GM23338 (cell line): ENCODE results near the gene SDHAF1. TPM values are rescaled to one million over a fixed set of nuclear protein-coding genes. Genes with fewer than 3 reads are reported as not detected.
A peak's percentile ranks its signal among the peaks of the same experiment; 100 is the strongest.

ENCODE experiments used
- ATAC-seq: fragments of 200-7000 bp; cut with Tn5 transposase; 3 replicates; pipeline ENCODE4 v1.9.1; 2020
- DNase-seq: peaks from one replicate; pipeline ENCODE4 v3.0.0-alpha.2; 2015; ENCODE audit warnings: low spot score
- H2AFZ ChIP-seq: fragments of 200-600 bp; sonication (generic); 2 replicates; pipeline ENCODE4 v1.8.0; 2016; ENCODE audit warnings: antibody characterized with exemption, mild to moderate bottlenecking, moderate library complexity
- H3F3A ChIP-seq: fragments of 200-600 bp; sonication (generic); replicated peaks from 2 replicates; pipeline ENCODE4 v1.8.0; 2017; ENCODE audit warnings: antibody characterized with exemption, mixed run types, low read depth
- H3K27ac ChIP-seq: fragments of 200-600 bp; sonication (generic); 2 replicates; pipeline ENCODE4 v1.6.1; 2016; ENCODE audit warnings: low read depth
- H3K27me3 ChIP-seq: fragments of 200-600 bp; sonication (generic); 2 replicates; pipeline ENCODE4 v1.8.0; 2016; ENCODE audit warnings: mild to moderate bottlenecking, mixed run types, moderate library complexity; ENCODE audit not compliant: insufficient read depth
- H3K36me3 ChIP-seq: fragments of 200-600 bp; sonication (generic); 2 replicates; pipeline ENCODE4 v1.8.0; 2016; ENCODE audit warnings: mild to moderate bottlenecking; ENCODE audit not compliant: insufficient read depth
- H3K4me1 ChIP-seq: fragments of 200-600 bp; sonication (generic); 2 replicates; pipeline ENCODE4 v1.8.0; 2016; ENCODE audit warnings: mild to moderate bottlenecking, moderate library complexity; ENCODE audit not compliant: insufficient read depth
- H3K4me2 ChIP-seq: fragments of 200-600 bp; sonication (generic); 2 replicates; pipeline ENCODE4 v1.7.1; 2017; ENCODE audit warnings: mixed run types
- H3K4me3 ChIP-seq: fragments of 200-600 bp; sonication (generic); 2 replicates; pipeline ENCODE4 v1.6.1; 2016; ENCODE audit warnings: mixed run types
- H3K79me2 ChIP-seq: fragments of 200-600 bp; sonication (generic); replicated peaks from 2 replicates; pipeline ENCODE4 v1.8.0; 2017; ENCODE audit warnings: mild to moderate bottlenecking; ENCODE audit not compliant: insufficient read depth
- H3K9me2 ChIP-seq: fragments of 200-600 bp; sonication (generic); 2 replicates; pipeline ENCODE4 v1.8.0; 2017; ENCODE audit not compliant: insufficient read depth
- H4K20me1 ChIP-seq: fragments of 200-600 bp; sonication (generic); replicated peaks from 2 replicates; pipeline ENCODE4 v1.8.0; 2017; ENCODE audit warnings: mild to moderate bottlenecking; ENCODE audit not compliant: insufficient read depth
- H3K27ac Mint-ChIP-seq: 2 replicates; pipeline ENCODE4 v1.8.0; 2020; ENCODE audit warnings: inconsistent platforms, mild to moderate bottlenecking, moderate library complexity, mixed read lengths
- H3K27me3 Mint-ChIP-seq: 3 replicates; pipeline ENCODE4 v1.8.0; 2022; ENCODE audit warnings: low read depth, mild to moderate bottlenecking, moderate library complexity, mixed read lengths, inconsistent platforms; ENCODE audit not compliant: insufficient read depth, poor library complexity
- H3K36me3 Mint-ChIP-seq: 3 replicates; pipeline ENCODE4 v1.8.0; 2021; ENCODE audit warnings: low read depth, mild to moderate bottlenecking, inconsistent platforms, moderate library complexity, mixed read lengths
- H3K4me1 Mint-ChIP-seq: 3 replicates; pipeline ENCODE4 v1.8.0; 2020; ENCODE audit warnings: mild to moderate bottlenecking, inconsistent platforms, mixed read lengths
- H3K4me3 Mint-ChIP-seq: 3 replicates; pipeline ENCODE4 v1.8.0; 2021; ENCODE audit warnings: moderate library complexity, mild to moderate bottlenecking, inconsistent platforms, mixed read lengths
- H3K9me3 Mint-ChIP-seq: 3 replicates; pipeline ENCODE4 v1.8.0; 2020; ENCODE audit warnings: moderate library complexity, mild to moderate bottlenecking, inconsistent platforms, mixed read lengths
- CREB1 ChIP-seq: fragments of 250-450 bp; sonication (Bioruptor Pico); IDR thresholded peaks from 2 replicates; pipeline ENCODE4 v1.5.0; 2020; ENCODE audit warnings: low read depth, mild to moderate bottlenecking, moderate library complexity
- EZH2 ChIP-seq: fragments of 200-600 bp; sonication (generic); IDR thresholded peaks from one replicate; pipeline ENCODE4 v1.8.0; 2017; ENCODE audit warnings: antibody characterized with exemption, mild to moderate bottlenecking, low read depth; ENCODE audit not compliant: unreplicated experiment
- EZH2phosphoT487 ChIP-seq: fragments of 200-600 bp; sonication (generic); IDR thresholded peaks from one replicate; pipeline ENCODE4 v1.8.1; 2018; ENCODE audit warnings: antibody characterized with exemption; ENCODE audit not compliant: unreplicated experiment
- JUNB ChIP-seq: IDR thresholded peaks from one replicate; pipeline ENCODE4 v1.6.1; 2016; ENCODE audit warnings: antibody characterized with exemption; ENCODE audit not compliant: unreplicated experiment
- NANOG ChIP-seq: IDR thresholded peaks from 2 replicates; pipeline ENCODE4 v1.6.1; 2016; ENCODE audit warnings: antibody characterized with exemption, borderline replicate concordance
- STAT1 ChIP-seq: IDR thresholded peaks from one replicate; pipeline ENCODE4 v1.6.1; 2016; ENCODE audit warnings: antibody characterized with exemption; ENCODE audit not compliant: unreplicated experiment
- ZNF114 ChIP-seq: fragments of 250-450 bp; sonication (Bioruptor Pico); IDR thresholded peaks from 2 replicates; pipeline ENCODE4 v1.5.0; 2020; ENCODE audit warnings: mild to moderate bottlenecking, moderate library complexity
- ZNF331 ChIP-seq: fragments of 250-450 bp; sonication (Bioruptor Pico); IDR thresholded peaks from 2 replicates; pipeline ENCODE4 v1.5.0; 2020; ENCODE audit warnings: low read depth, mild to moderate bottlenecking, moderate library complexity
- polyA plus RNA-seq: library from polyadenylated mRNA; unstranded; fragments of >200 nt; fragmentation: Nextera tagmentation; extraction: Ambion mirVana; gene quantifications from 2 replicates; pipeline ENCODE4 v1.2.1, GENCODE V29; 2016
- total RNA-seq: library from RNA; depleted of rRNA; stranded (reverse); fragments of >200 nt; shearing (Covaris generic); gene quantifications from 2 replicates; pipeline ENCODE4 v1.2.3, GENCODE V29; 2014
- TF ChIP-seq, protein P1 (sequence below): fragments of 250-450 bp; sonication (Bioruptor Pico); IDR thresholded peaks from 2 replicates; pipeline ENCODE4 v1.5.0; 2020; ENCODE audit warnings: mild to moderate bottlenecking, moderate library complexity
- TF ChIP-seq, protein P2 (sequence below), 2 experiments: fragments of 200-600 bp in 1 of 2; sonication (generic) in 1 of 2; conservative IDR thresholded peaks; 2 replicates each; pipeline versions ENCODE4 v1.5.1 to v1.6.1; 2016 to 2017; ENCODE audit warnings: antibody characterized with exemption in 2 of 2, low read depth in 2 of 2, mild to moderate bottlenecking in 2 of 2, moderate library complexity in 1 of 2

SDHAF1 gene
- total and polyA plus RNA-seq, 2 experiments from 2014 or later: 19.9 to 55.9 TPM

DNA sequence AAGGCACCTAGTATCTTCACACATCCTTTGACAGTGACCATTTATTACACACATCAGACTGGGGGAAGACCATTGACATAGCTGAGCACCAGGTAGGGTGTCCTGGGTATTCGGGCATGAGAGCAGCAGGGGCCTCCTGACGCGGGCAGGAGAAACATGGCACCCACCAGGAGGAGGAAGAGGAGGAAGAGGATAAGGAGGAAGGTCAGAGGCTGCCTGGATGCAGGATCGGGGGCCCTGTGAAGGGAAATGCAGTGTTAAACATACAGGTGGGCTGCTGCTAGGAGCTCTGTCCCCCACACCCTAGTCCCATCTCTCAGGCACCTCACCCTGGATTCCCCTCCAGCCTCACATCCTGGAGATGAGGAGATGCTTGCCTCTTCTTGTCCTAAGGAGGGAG lies 8.3 kb downstream of the SDHAF1 start (continued):
- TF ChIP-seq, protein P1, sequence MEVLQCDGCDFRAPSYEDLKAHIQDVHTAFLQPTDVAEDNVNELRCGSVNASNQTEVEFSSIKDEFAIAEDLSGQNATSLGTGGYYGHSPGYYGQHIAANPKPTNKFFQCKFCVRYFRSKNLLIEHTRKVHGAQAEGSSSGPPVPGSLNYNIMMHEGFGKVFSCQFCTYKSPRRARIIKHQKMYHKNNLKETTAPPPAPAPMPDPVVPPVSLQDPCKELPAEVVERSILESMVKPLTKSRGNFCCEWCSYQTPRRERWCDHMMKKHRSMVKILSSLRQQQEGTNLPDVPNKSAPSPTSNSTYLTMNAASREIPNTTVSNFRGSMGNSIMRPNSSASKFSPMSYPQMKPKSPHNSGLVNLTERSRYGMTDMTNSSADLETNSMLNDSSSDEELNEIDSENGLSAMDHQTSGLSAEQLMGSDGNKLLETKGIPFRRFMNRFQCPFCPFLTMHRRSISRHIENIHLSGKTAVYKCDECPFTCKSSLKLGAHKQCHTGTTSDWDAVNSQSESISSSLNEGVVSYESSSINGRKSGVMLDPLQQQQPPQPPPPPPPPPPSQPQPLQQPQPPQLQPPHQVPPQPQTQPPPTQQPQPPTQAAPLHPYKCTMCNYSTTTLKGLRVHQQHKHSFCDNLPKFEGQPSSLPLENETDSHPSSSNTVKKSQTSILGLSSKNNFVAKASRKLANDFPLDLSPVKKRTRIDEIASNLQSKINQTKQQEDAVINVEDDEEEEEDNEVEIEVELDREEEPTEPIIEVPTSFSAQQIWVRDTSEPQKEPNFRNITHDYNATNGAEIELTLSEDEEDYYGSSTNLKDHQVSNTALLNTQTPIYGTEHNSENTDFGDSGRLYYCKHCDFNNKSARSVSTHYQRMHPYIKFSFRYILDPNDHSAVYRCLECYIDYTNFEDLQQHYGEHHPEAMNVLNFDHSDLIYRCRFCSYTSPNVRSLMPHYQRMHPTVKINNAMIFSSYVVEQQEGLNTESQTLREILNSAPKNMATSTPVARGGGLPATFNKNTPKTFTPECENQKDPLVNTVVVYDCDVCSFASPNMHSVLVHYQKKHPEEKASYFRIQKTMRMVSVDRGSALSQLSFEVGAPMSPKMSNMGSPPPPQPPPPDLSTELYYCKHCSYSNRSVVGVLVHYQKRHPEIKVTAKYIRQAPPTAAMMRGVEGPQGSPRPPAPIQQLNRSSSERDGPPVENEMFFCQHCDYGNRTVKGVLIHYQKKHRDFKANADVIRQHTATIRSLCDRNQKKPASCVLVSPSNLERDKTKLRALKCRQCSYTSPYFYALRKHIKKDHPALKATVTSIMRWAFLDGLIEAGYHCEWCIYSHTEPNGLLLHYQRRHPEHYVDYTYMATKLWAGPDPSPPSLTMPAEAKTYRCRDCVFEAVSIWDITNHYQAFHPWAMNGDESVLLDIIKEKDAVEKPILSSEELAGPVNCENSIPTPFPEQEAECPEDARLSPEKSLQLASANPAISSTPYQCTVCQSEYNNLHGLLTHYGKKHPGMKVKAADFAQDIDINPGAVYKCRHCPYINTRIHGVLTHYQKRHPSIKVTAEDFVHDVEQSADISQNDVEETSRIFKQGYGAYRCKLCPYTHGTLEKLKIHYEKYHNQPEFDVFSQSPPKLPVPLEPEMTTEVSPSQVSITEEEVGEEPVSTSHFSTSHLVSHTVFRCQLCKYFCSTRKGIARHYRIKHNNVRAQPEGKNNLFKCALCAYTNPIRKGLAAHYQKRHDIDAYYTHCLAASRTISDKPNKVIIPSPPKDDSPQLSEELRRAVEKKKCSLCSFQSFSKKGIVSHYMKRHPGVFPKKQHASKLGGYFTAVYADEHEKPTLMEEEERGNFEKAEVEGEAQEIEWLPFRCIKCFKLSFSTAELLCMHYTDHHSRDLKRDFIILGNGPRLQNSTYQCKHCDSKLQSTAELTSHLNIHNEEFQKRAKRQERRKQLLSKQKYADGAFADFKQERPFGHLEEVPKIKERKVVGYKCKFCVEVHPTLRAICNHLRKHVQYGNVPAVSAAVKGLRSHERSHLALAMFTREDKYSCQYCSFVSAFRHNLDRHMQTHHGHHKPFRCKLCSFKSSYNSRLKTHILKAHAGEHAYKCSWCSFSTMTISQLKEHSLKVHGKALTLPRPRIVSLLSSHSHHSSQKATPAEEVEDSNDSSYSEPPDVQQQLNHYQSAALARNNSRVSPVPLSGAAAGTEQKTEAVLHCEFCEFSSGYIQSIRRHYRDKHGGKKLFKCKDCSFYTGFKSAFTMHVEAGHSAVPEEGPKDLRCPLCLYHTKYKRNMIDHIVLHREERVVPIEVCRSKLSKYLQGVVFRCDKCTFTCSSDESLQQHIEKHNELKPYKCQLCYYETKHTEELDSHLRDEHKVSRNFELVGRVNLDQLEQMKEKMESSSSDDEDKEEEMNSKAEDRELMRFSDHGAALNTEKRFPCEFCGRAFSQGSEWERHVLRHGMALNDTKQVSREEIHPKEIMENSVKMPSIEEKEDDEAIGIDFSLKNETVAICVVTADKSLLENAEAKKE (CRISPR knock-in tag): no peak
- no peak for TF ChIP-seq NANOG
- no peak for TF ChIP-seq STAT1
- TF ChIP-seq, protein P2, sequence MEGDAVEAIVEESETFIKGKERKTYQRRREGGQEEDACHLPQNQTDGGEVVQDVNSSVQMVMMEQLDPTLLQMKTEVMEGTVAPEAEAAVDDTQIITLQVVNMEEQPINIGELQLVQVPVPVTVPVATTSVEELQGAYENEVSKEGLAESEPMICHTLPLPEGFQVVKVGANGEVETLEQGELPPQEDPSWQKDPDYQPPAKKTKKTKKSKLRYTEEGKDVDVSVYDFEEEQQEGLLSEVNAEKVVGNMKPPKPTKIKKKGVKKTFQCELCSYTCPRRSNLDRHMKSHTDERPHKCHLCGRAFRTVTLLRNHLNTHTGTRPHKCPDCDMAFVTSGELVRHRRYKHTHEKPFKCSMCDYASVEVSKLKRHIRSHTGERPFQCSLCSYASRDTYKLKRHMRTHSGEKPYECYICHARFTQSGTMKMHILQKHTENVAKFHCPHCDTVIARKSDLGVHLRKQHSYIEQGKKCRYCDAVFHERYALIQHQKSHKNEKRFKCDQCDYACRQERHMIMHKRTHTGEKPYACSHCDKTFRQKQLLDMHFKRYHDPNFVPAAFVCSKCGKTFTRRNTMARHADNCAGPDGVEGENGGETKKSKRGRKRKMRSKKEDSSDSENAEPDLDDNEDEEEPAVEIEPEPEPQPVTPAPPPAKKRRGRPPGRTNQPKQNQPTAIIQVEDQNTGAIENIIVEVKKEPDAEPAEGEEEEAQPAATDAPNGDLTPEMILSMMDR (conservative IDR thresholded peaks at IDR 0.05; ENCODE audit: low read depth in 2 of 2): no peak
- TF ChIP-seq EZH2phosphoT487: no peak
- no peak for TF ChIP-seq EZH2
- no peak for TF ChIP-seq JUNB

DNA sequence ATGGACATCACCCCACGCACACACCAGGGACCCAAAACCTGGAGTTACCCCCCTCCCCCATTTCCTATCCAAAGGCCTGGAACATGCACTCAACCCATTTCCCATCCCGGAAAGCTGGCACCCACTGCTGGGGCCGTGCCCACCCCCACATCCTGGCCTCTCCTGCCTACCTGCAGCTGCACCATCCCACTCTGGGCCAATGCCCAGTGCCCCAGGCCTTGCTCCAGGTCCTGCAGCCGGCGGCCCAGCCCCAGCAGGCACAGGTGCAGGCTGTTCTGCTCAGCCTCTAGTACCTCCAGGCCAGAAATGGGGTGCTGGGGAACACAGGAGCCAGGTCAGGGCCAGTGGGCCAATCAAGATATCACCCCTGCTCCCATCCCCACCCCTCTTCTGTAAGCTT lies 12.0 kb downstream of the SDHAF1 start:
- DNase-seq (no peak), ATAC-seq (no peak)
- Mint-ChIP-seq H3K36me3 (peaks cover 39% of the 10 kb centered on the region), H3K27me3 (peaks cover 14% of the 10 kb centered on the region), H3K4me3 (peak overlapping the region; percentile 56; the same call in 2 of the 3 replicates), H3K9me3 (no peaks in the 10 kb centered on the region; the same call in 2 of the 3 replicates), H3K27ac (no peak overlapping the region), H3K4me1 (peaks cover 20% of the 10 kb centered on the region)
- no peaks in the 10 kb centered on the region for H3F3A ChIP-seq
- no peak overlapping the region for H2AFZ ChIP-seq
- peaks cover 5% of the 10 kb centered on the region; the same call in 1 of the 2 replicates for H3K36me3 ChIP-seq
- no peaks in the 10 kb centered on the region for H3K27me3 ChIP-seq
- no peaks in the 10 kb centered on the region for H3K79me2 ChIP-seq
- H3K4me2 ChIP-seq: no peak overlapping the region
- no peak overlapping the region for H3K4me3 ChIP-seq
- H3K27ac ChIP-seq: no peak overlapping the region
- H3K9me2 ChIP-seq: no peaks in the 10 kb centered on the region
- H4K20me1 ChIP-seq: no peaks in the 10 kb centered on the region; the same call in 1 of the 2 replicates
- peaks cover 13% of the 10 kb centered on the region; the same call in 1 of the 2 replicates for H3K4me1 ChIP-seq
- no peak for TF ChIP-seq ZNF331 (CRISPR knock-in tag)
- no peak for TF ChIP-seq ZNF114 (CRISPR knock-in tag)
- no peak for TF ChIP-seq CREB1
